Mesenteric fat pad (tissue), 1 donor: ENCODE data around the gene KCTD16. TPM values are rescaled to one million over a fixed set of nuclear protein-coding genes. Genes with fewer than 3 reads are reported as not detected.

Experiments
- DNase-seq: peaks from one replicate; pipeline ENCODE4 v3.0.0-alpha.2; 2020; ENCODE audit warnings: low spot score
- total RNA-seq: library from RNA; stranded (reverse); fragmentation: NEBNext Ultra II Directional; extraction: Animal tissue kit (Norgen Biotek cat#: 25700); gene quantifications from one replicate; pipeline ENCODE4 v1.2.1, GENCODE V29; 2021
- donor health status: DM: yes; HTN: yes; CAD: no.

Gene KCTD16
- total RNA-seq, 1 donor from 2014 or later: 0.32 TPM

GRCh38 chr5:144206141-144206540 lies 35.5 kb downstream of the KCTD16 start:
- no peak for DNase-seq

- DNase-seq: no peak
These were observed 37.3 kb downstream of the KCTD16 start for GRCh38 chr5:144207875-144208444.

- no peak for DNase-seq
These were observed 38.7 kb downstream of the KCTD16 start for GRCh38 chr5:144209361-144209760.

GRCh38 chr5:144210655-144211054 lies 40.0 kb downstream of the KCTD16 start:
- DNase-seq: no peak

- DNase-seq: no peak
These were observed 49.2 kb downstream of the KCTD16 start for GRCh38 chr5:144219869-144220268.

- DNase-seq: no peak
These were observed 56.8 kb downstream of the KCTD16 start for GRCh38 chr5:144227363-144227999.

- no peak for DNase-seq
These were observed 60.1 kb downstream of the KCTD16 start for GRCh38 chr5:144230806-144231205.

- DNase-seq: no peak
These were observed 61.6 kb downstream of the KCTD16 start for GRCh38 chr5:144232285-144232684.

GRCh38 chr5:144236499-144236898 lies 65.8 kb downstream of the KCTD16 start:
- no peak for DNase-seq

GRCh38 chr5:144237851-144238250 lies 67.2 kb downstream of the KCTD16 start:
- DNase-seq: no peak

GRCh38 chr5:144247131-144247530 lies 76.5 kb downstream of the KCTD16 start:
- DNase-seq: no peak

GRCh38 chr5:144248015-144248414 lies 77.3 kb downstream of the KCTD16 start:
- DNase-seq: no peak

GRCh38 chr5:144249755-144250464 lies 79.2 kb downstream of the KCTD16 start:
- DNase-seq: no peak

- DNase-seq: no peak
These were observed 83.9 kb downstream of the KCTD16 start for GRCh38 chr5:144254552-144254951.

- no peak for DNase-seq
These were observed 89.4 kb downstream of the KCTD16 start for GRCh38 chr5:144260121-144260520.

GRCh38 chr5:144265643-144266247 lies 95.1 kb downstream of the KCTD16 start:
- DNase-seq: no peak

GRCh38 chr5:144267961-144268513 lies 97.4 kb downstream of the KCTD16 start:
- no peak for DNase-seq

- no peak for DNase-seq
These were observed 102.8 kb downstream of the KCTD16 start for GRCh38 chr5:144273232-144274027.

- no peak for DNase-seq
These were observed 104.7 kb downstream of the KCTD16 start for GRCh38 chr5:144275329-144275728.

- no peak for DNase-seq
These were observed 105.6 kb downstream of the KCTD16 start for GRCh38 chr5:144276034-144276822.
